ENCODE data around the gene CASTOR2.
"Not testable (repeated sequence)": the region's sequence is repeated elsewhere in the genome, so short reads cannot be mapped to it uniquely, and the experiment has no call there.

CASTOR2 gene

GRCh38 chr7:75055830-75056772, 91.6 kb downstream of the CASTOR2 start:
- DNase-seq, result no peak

DNA sequence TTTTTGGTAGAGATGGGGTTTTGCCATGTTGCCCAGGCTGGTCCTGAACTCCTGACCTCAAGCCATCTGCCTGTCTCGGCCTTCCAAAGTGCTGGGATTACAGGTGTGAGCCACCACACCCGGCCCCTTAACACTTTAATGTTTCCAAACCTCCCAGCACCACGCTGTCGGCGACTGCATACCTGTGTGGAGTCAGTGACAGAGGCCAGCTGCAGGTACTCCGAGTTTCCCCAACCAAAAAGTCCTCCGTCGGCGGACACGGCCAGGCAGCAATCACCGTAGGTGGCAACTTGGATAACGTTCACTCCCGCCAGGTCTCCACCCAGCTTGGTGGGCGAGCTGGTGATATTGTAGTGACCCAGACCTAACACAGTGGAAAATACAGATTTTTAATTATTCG, 93.9 kb downstream of the CASTOR2 start:
- DNase-seq, result no peak

- DNase-seq, result no peak
Observed at GRCh38 chr7:75064291-75064690, 99.8 kb downstream of the CASTOR2 start.

DNA sequence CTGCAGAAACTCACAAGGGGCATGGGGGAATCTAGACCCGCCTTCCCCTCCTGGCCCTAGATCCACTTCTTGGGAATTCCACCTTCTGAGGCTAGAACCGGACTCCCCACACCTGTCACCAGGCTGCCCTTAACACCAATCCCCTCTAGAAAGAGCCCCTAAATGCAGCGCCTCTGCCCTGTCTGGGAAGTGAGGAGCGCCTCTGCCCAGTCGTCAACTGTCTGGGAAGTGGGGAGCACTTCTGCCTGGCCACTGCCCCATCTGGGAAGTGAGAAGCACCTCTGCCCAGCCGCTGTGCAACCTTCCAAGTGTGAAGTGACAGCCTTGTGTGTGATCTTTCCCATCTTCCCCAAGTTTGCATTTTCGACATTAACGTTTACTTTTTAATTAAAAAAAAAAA, 100.3 kb downstream of the CASTOR2 start:
- no peak for DNase-seq

- no peak for DNase-seq
Observed at GRCh38 chr7:75066521-75066920, 102.0 kb downstream of the CASTOR2 start.

DNA sequence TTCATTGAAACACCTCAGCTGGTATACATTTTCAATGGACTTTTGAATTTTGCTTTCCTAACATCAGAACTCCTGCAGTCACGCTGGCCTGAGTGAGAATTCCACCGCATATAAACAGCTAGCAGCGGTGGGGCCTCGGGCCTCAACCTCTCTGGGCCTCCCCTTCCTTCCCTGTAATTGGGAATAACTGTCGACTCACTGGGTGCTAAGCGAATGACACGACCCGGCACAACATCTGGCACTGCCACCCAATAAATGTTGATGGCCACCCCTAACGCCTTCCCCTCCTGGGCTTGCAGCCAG, 108.4 kb downstream of the CASTOR2 start:
- no peak for DNase-seq

GRCh38 chr7:75074262-75074641, 109.7 kb downstream of the CASTOR2 start:
- not testable (repeated sequence) for DNase-seq
